Keratinocyte (primary cell): ENCODE data around the gene INIP. TPM values are rescaled to one million over a fixed set of nuclear protein-coding genes. Genes with fewer than 3 reads are reported as not detected.

Experiments used
- DNase-seq: peaks from one replicate; pipeline ENCODE4 v3.0.0-alpha.2; 2011; ENCODE audit warnings: low read depth, missing footprints, low spot score
- FAIRE-seq: peaks from 2 replicates; lab custom pipeline; 2011; peaks lifted over from hg19 to GRCh38; lab: Jason Lieb, UNC
- H2AFZ ChIP-seq: 2 replicates; pipeline ENCODE4 v1.6.0; 2012; ENCODE audit warnings: low read length, control low read depth, inconsistent platforms; ENCODE audit not compliant: control insufficient read depth
- H3K27ac ChIP-seq: 2 replicates; pipeline ENCODE4 v1.5.1; 2011; ENCODE audit warnings: low read length; ENCODE audit not compliant: control insufficient read depth, insufficient read depth
- H3K27me3 ChIP-seq: 3 replicates; pipeline ENCODE4 v1.6.0; 2011; ENCODE audit warnings: low read length; ENCODE audit not compliant: control insufficient read depth, insufficient read depth; ENCODE audit errors: extremely low read depth
- H3K36me3 ChIP-seq, 2 experiments: 2 replicates in 1 of 2; 3 replicates in 1 of 2; pipeline ENCODE4 v1.5.1; 2011; ENCODE audit warnings: low read length in 2 of 2, mild to moderate bottlenecking in 1 of 2; ENCODE audit not compliant: control insufficient read depth in 2 of 2, insufficient read depth in 2 of 2; ENCODE audit errors: extremely low read depth in 1 of 2
- H3K4me1 ChIP-seq: 3 replicates; pipeline ENCODE4 v1.5.1; 2011; ENCODE audit warnings: low read length; ENCODE audit not compliant: control insufficient read depth, insufficient read depth; ENCODE audit errors: extremely low read depth
- H3K4me2 ChIP-seq: 3 replicates; pipeline ENCODE4 v1.6.0; 2011; ENCODE audit warnings: low read depth, low read length; ENCODE audit not compliant: control insufficient read depth, insufficient read depth; ENCODE audit errors: extremely low read depth
- H3K4me3 ChIP-seq, 3 experiments: fragments of 200-600 bp in 1 of 3; sonication (generic) in 1 of 3; 2 replicates in 2 of 3; 3 replicates in 1 of 3; pipeline ENCODE4 v1.5.1; 2011 to 2016; ENCODE audit warnings: low read length in 3 of 3, mild to moderate bottlenecking in 3 of 3, control low read depth in 2 of 3, inconsistent platforms in 1 of 3, low read depth in 1 of 3, mixed read lengths in 1 of 3, mixed run types in 1 of 3, moderate library complexity in 1 of 3; ENCODE audit not compliant: control insufficient read depth in 2 of 3, insufficient read depth in 2 of 3; ENCODE audit errors: extremely low read depth in 1 of 3
- H3K79me2 ChIP-seq: 2 replicates; pipeline ENCODE4 v1.6.0; 2012; ENCODE audit warnings: low read length; ENCODE audit not compliant: control insufficient read depth, insufficient read depth
- H3K9ac ChIP-seq: 3 replicates; pipeline ENCODE4 v1.6.0; 2011; ENCODE audit warnings: low read length; ENCODE audit not compliant: control insufficient read depth, insufficient read depth; ENCODE audit errors: extremely low read depth
- H3K9me1 ChIP-seq: 3 replicates; pipeline ENCODE4 v1.6.0; 2011; ENCODE audit warnings: low read length; ENCODE audit not compliant: control insufficient read depth, insufficient read depth; ENCODE audit errors: extremely low read depth
- H3K9me3 ChIP-seq: 2 replicates; pipeline ENCODE4 v1.5.1; 2012; ENCODE audit warnings: low read depth, low read length; ENCODE audit not compliant: control insufficient read depth
- H4K20me1 ChIP-seq: 3 replicates; pipeline ENCODE4 v1.6.0; 2011; ENCODE audit warnings: low read length; ENCODE audit not compliant: control insufficient read depth, insufficient read depth; ENCODE audit errors: extremely low read depth
- EZH2 ChIP-seq: IDR thresholded peaks from one replicate; pipeline ENCODE4 v1.6.1; 2012; ENCODE audit warnings: inconsistent platforms, mild to moderate bottlenecking, low read length, moderate library complexity
- dilution Hi-C: fragments of 300-500 bp; cut with MboI; formaldehyde crosslinking; loops from one replicate; pipeline ENCODE4 v1.7.0; 2020; ENCODE audit warnings: low sequenced_read_pairs; ENCODE audit not compliant: extremely low pct_ligation_motif_present
- polyA minus RNA-seq, 3 experiments: library from RNA; depleted of rRNA, polyadenylated mRNA; stranded (reverse); fragments of >200 nt; gene quantifications; 1 replicate in 1 of 3; 2 replicates in 1 of 3; 3 replicates in 1 of 3; pipeline ENCODE4 v1.2.3, GENCODE V29; 2011
- polyA plus RNA-seq, 5 experiments: library from polyadenylated mRNA; depleted of rRNA in 3 of 5; stranded (reverse) in 3 of 5; stranded (forward) in 1 of 5; unstranded in 1 of 5; fragments of >200 nt; gene quantifications; 1 replicate in 1 of 5; 2 replicates in 3 of 5; 3 replicates in 1 of 5; pipeline versions ENCODE4 v1.2.1 to v1.2.3, GENCODE V29; 2011 to 2012; ENCODE audit warnings: missing spikeins in 2 of 5, low read depth in 1 of 5, low replicate concordance in 1 of 5
- TF ChIP-seq, protein P1 (sequence below), 3 experiments: IDR thresholded peaks in 1 of 3; conservative IDR thresholded peaks in 1 of 3; optimal IDR thresholded peaks in 1 of 3; 2 replicates in 2 of 3; 3 replicates in 1 of 3; pipeline versions ENCODE3 to v1.5.1; 2011; ENCODE audit warnings: low read length in 3 of 3, mild to moderate bottlenecking in 3 of 3, moderate library complexity in 2 of 3, control low read depth in 1 of 3, inconsistent platforms in 1 of 3; ENCODE audit not compliant: insufficient read depth in 2 of 3; ENCODE audit errors: extremely low read depth in 1 of 3

INIP gene, protein sequence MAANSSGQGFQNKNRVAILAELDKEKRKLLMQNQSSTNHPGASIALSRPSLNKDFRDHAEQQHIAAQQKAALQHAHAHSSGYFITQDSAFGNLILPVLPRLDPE
- polyA plus RNA-seq: 11.6 to 22.0 TPM (median 17.5 TPM) in 3 replicates
- polyA plus RNA-seq (2011; ENCODE audit: low read depth): 9.3 TPM
- 10.7 and 20.6 TPM in 2 replicates for polyA plus RNA-seq (2011; cell fraction: cytosol; rRNA removed)
- polyA plus RNA-seq (2011; cell fraction: nucleus; rRNA removed): 10.9 and 14.9 TPM in 2 replicates
- 9.0 and 14.0 TPM in 2 replicates for polyA plus RNA-seq (2012; ENCODE audit: low replicate concordance)
- polyA minus RNA-seq: 8.2 to 25.2 TPM (median 10.9 TPM) in 3 replicates
- 10.7 TPM for polyA minus RNA-seq (2011; cell fraction: cytosol; rRNA and poly(A)+ RNA removed)
- 4.5 and 9.8 TPM in 2 replicates for polyA minus RNA-seq (2011; cell fraction: nucleus; rRNA and poly(A)+ RNA removed)

GRCh38 chr9:112717661-112718331 lies at the start of gene INIP:
Gene INIP (minus strand): TSS chr9:112718117. CDS start chr9:112716485, 1,632 bp downstream.
- Histone ChIP-seq H3K27me3 (no peaks in the 10 kb centered on the region), H3K9me1 (no peaks in the 10 kb centered on the region), H3K79me2 (peaks cover 13% of the 10 kb centered on the region), H3K4me2 (peak within 1 kb of the TSS; percentile 88), H2AFZ (peak within 1 kb of the TSS; percentile 99), H3K4me3 (peak within 1 kb of the TSS; percentile 90 to 96 (median 95)), H3K4me1 (peaks cover 4% of the 10 kb centered on the region), H3K9me3 (no peaks in the 10 kb centered on the region), H3K9ac (peak within 1 kb of the TSS; percentile 90), H3K27ac (peak within 1 kb of the TSS; percentile 84), H4K20me1 (no peaks in the 10 kb centered on the region), H3K36me3 (no peaks in the 10 kb centered on the region)
- TF ChIP-seq EZH2: no peak
- TF ChIP-seq, protein P1, sequence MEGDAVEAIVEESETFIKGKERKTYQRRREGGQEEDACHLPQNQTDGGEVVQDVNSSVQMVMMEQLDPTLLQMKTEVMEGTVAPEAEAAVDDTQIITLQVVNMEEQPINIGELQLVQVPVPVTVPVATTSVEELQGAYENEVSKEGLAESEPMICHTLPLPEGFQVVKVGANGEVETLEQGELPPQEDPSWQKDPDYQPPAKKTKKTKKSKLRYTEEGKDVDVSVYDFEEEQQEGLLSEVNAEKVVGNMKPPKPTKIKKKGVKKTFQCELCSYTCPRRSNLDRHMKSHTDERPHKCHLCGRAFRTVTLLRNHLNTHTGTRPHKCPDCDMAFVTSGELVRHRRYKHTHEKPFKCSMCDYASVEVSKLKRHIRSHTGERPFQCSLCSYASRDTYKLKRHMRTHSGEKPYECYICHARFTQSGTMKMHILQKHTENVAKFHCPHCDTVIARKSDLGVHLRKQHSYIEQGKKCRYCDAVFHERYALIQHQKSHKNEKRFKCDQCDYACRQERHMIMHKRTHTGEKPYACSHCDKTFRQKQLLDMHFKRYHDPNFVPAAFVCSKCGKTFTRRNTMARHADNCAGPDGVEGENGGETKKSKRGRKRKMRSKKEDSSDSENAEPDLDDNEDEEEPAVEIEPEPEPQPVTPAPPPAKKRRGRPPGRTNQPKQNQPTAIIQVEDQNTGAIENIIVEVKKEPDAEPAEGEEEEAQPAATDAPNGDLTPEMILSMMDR (optimal IDR thresholded peaks at IDR 0.05 in 1 of 3, IDR thresholded peaks at IDR 0.05 in 1 of 3, conservative IDR thresholded peaks at IDR 0.05 in 1 of 3; ENCODE audit: extremely low read depth in 1 of 3, insufficient read depth in 2 of 3, low read length in 3 of 3): peak in 1 of 3 experiments; percentile 56
- dilution Hi-C loops: no loop called here
- FAIRE-seq: no peak
- DNase-seq: peak; percentile 75

- no peak overlapping the region for H3K4me3 ChIP-seq
- H3K4me2 ChIP-seq: no peak overlapping the region
- FAIRE-seq (no peak), DNase-seq (no peak)
- H3K9me3 ChIP-seq: no peaks in the 10 kb centered on the region
- dilution Hi-C loops: no loop called here
- H3K9me1 ChIP-seq: peaks cover 4% of the 10 kb centered on the region
- no peaks in the 10 kb centered on the region for H3K27me3 ChIP-seq
- H3K27ac ChIP-seq: no peak overlapping the region
- no peaks in the 10 kb centered on the region for H3K4me1 ChIP-seq
- H2AFZ ChIP-seq: no peak overlapping the region
- H4K20me1 ChIP-seq: no peaks in the 10 kb centered on the region
- H3K9ac ChIP-seq: no peak overlapping the region
- TF ChIP-seq, protein P1 (optimal IDR thresholded peaks at IDR 0.05 in 1 of 3, IDR thresholded peaks at IDR 0.05 in 1 of 3, conservative IDR thresholded peaks at IDR 0.05 in 1 of 3; ENCODE audit: extremely low read depth in 1 of 3, insufficient read depth in 2 of 3, low read length in 3 of 3): no peak
- no peak for TF ChIP-seq EZH2
- H3K36me3 ChIP-seq: peaks cover 0 to 3% of the 10 kb centered on the region in 2 experiments
- H3K79me2 ChIP-seq: peaks cover 40% of the 10 kb centered on the region
Measured at GRCh38 chr9:112765281-112765680, 47.4 kb upstream of the INIP start.
